H1 (cell line): ENCODE results near the gene INPPL1. TPM values are rescaled to one million over a fixed set of nuclear protein-coding genes. Genes with fewer than 3 reads are reported as not detected.

Source experiments
- CTCF ChIA-PET: fragments of 300-600 bp; sonication (Branson Sonifier 250); formaldehyde crosslinking; loops from one replicate; lab custom pipeline; 2021; ENCODE audit not compliant: partially characterized antibody; lab: Charles Lee
- POLR2A ChIA-PET: fragments of 300-600 bp; sonication (Branson Sonifier 250); formaldehyde crosslinking; loops from one replicate; lab custom pipeline; 2021; ENCODE audit warnings: inconsistent platforms; ENCODE audit not compliant: partially characterized antibody; lab: Charles Lee
- DNase-seq, 2 experiments: peaks; one replicate each; pipeline versions ENCODE4 v3.0.0 to v3.0.0-alpha.2; 2010 to 2022; ENCODE audit warnings: low spot score in 2 of 2, low read depth in 1 of 2, mixed read lengths in 1 of 2
- FAIRE-seq: peaks from 2 replicates; lab custom pipeline; 2011; peaks lifted over from hg19 to GRCh38; lab: Jason Lieb, UNC
- H2AFZ ChIP-seq: 2 replicates; pipeline ENCODE4 v1.8.1; 2012; ENCODE audit warnings: low read length, inconsistent platforms
- H2AK5ac ChIP-seq: 2 replicates; pipeline ENCODE4 v1.6.1; 2013; ENCODE audit warnings: low read depth, low read length
- H2BK120ac ChIP-seq: replicated peaks from 2 replicates; pipeline ENCODE3; 2013; ENCODE audit warnings: low read depth, low read length, inconsistent platforms
- H2BK12ac ChIP-seq: 2 replicates; pipeline ENCODE4 v1.6.1; 2013; ENCODE audit warnings: low read depth, low read length
- H2BK15ac ChIP-seq: 2 replicates; pipeline ENCODE4 v1.6.1; 2013; ENCODE audit warnings: low read length
- H2BK20ac ChIP-seq: 2 replicates; pipeline ENCODE4 v1.6.1; 2013; ENCODE audit warnings: low read length
- H2BK5ac ChIP-seq: 2 replicates; pipeline ENCODE4 v1.6.1; 2013; ENCODE audit warnings: low read depth, low read length
- H3K14ac ChIP-seq: 2 replicates; pipeline ENCODE4 v1.6.1; 2013; ENCODE audit warnings: inconsistent platforms; ENCODE audit not compliant: insufficient read length
- H3K18ac ChIP-seq: 2 replicates; pipeline ENCODE4 v1.6.1; 2013; ENCODE audit warnings: low read length; ENCODE audit errors: extremely low read depth
- H3K23ac ChIP-seq: 2 replicates; pipeline ENCODE4 v1.6.1; 2013; ENCODE audit warnings: inconsistent platforms; ENCODE audit not compliant: insufficient read length
- H3K23me2 ChIP-seq: 2 replicates; pipeline ENCODE4 v1.6.1; 2013; ENCODE audit warnings: low read depth, low read length
- H3K27ac ChIP-seq: 2 replicates; pipeline ENCODE4 v1.6.1; 2011; ENCODE audit warnings: low read depth, low read length, inconsistent platforms
- H3K27me3 ChIP-seq, 4 experiments: replicated peaks in 1 of 4; 1 replicate in 1 of 4; 2 replicates in 3 of 4; pipeline versions ENCODE4 v1.6.1 to v1.8.1; 2011 to 2013; ENCODE audit warnings: low read length in 3 of 4, mild to moderate bottlenecking in 3 of 4, inconsistent platforms in 2 of 4, mixed read lengths in 2 of 4, moderate library complexity in 1 of 4; ENCODE audit not compliant: control insufficient read depth in 3 of 4, insufficient read depth in 3 of 4; ENCODE audit errors: extremely low read depth in 1 of 4
- H3K36me3 ChIP-seq, 4 experiments: 2 replicates each; pipeline versions ENCODE4 v1.6.1 to v1.8.1; 2011 to 2013; ENCODE audit warnings: mild to moderate bottlenecking in 4 of 4, low read length in 3 of 4, moderate library complexity in 2 of 4, control low read depth in 1 of 4, inconsistent platforms in 1 of 4; ENCODE audit not compliant: insufficient read depth in 4 of 4, control insufficient read depth in 2 of 4
- H3K4ac ChIP-seq: replicated peaks from 2 replicates; pipeline ENCODE3; 2013; ENCODE audit warnings: low read length, low read depth, mixed read lengths, inconsistent platforms; ENCODE audit not compliant: insufficient read length
- H3K4me1 ChIP-seq, 4 experiments: replicated peaks in 1 of 4; 1 replicate in 1 of 4; 2 replicates in 3 of 4; pipeline versions ENCODE4 v1.6.1 to v1.8.1; 2011 to 2013; ENCODE audit warnings: low read length in 3 of 4, inconsistent platforms in 2 of 4, mixed read lengths in 1 of 4; ENCODE audit not compliant: insufficient read depth in 4 of 4, control insufficient read depth in 3 of 4
- H3K4me2 ChIP-seq, 2 experiments: 2 replicates each; pipeline versions ENCODE4 v1.6.1 to v1.8.1; 2011 to 2013; ENCODE audit warnings: low read depth in 2 of 2, low read length in 2 of 2, control low read depth in 1 of 2, inconsistent platforms in 1 of 2, mild to moderate bottlenecking in 1 of 2; ENCODE audit not compliant: insufficient read depth in 1 of 2
- H3K4me3 ChIP-seq, 4 experiments: fragments of 200-600, 300-600 bp in 1 of 4; sonication (generic), shearing (Covaris generic), sonication (Bioruptor Twin) in 1 of 4; 2 replicates each; pipeline versions ENCODE4 v1.5.1 to v1.8.1; 2011 to 2016; ENCODE audit warnings: low read length in 4 of 4, low read depth in 3 of 4, control low read depth in 2 of 4, inconsistent platforms in 2 of 4, mild to moderate bottlenecking in 2 of 4, mixed read lengths in 1 of 4, moderate library complexity in 1 of 4; ENCODE audit not compliant: insufficient read depth in 2 of 4; ENCODE audit errors: extremely low read depth in 1 of 4
- H3K56ac ChIP-seq: replicated peaks from 2 replicates; pipeline ENCODE3; 2013; ENCODE audit warnings: low read depth, mild to moderate bottlenecking, mixed read lengths, low read length, inconsistent platforms; ENCODE audit not compliant: insufficient read length
- H3K79me1 ChIP-seq: 2 replicates; pipeline ENCODE4 v1.6.1; 2013; ENCODE audit warnings: low read depth, low read length, control low read depth
- H3K79me2 ChIP-seq, 2 experiments: 2 replicates each; pipeline versions ENCODE4 v1.6.1 to v1.8.1; 2012 to 2013; ENCODE audit warnings: low read length in 2 of 2, mild to moderate bottlenecking in 2 of 2, inconsistent platforms in 1 of 2; ENCODE audit not compliant: insufficient read depth in 2 of 2, control insufficient read depth in 1 of 2
- H3K9ac ChIP-seq, 4 experiments: replicated peaks in 1 of 4; 1 replicate in 1 of 4; 2 replicates in 3 of 4; pipeline versions ENCODE4 v1.6.1 to v1.8.1; 2011 to 2013; ENCODE audit warnings: low read depth in 3 of 4, low read length in 3 of 4, control low read depth in 2 of 4, mild to moderate bottlenecking in 2 of 4, moderate library complexity in 2 of 4, inconsistent platforms in 1 of 4; ENCODE audit errors: extremely low read depth in 1 of 4
- H3K9me3 ChIP-seq, 2 experiments: 2 replicates each; pipeline versions ENCODE4 v1.6.1 to v1.8.1; 2012 to 2013; ENCODE audit warnings: mild to moderate bottlenecking in 2 of 2, moderate library complexity in 2 of 2, control low read depth in 1 of 2, inconsistent platforms in 1 of 2, low read depth in 1 of 2, low read length in 1 of 2, mixed read lengths in 1 of 2; ENCODE audit not compliant: insufficient read depth in 2 of 2
- H4K20me1 ChIP-seq, 2 experiments: replicated peaks in 1 of 2; 2 replicates each; pipeline versions ENCODE3 to v1.8.1; 2011 to 2013; ENCODE audit warnings: inconsistent platforms in 2 of 2, low read length in 2 of 2, mild to moderate bottlenecking in 1 of 2; ENCODE audit not compliant: insufficient read depth in 2 of 2, control insufficient read depth in 1 of 2
- H4K5ac ChIP-seq: 2 replicates; pipeline ENCODE4 v1.6.1; 2013; ENCODE audit warnings: low read length, low read depth, mixed read lengths, inconsistent platforms; ENCODE audit not compliant: insufficient read length
- H4K8ac ChIP-seq: 2 replicates; pipeline ENCODE4 v1.8.0; 2013; ENCODE audit warnings: mild to moderate bottlenecking, moderate library complexity, low read length, inconsistent platforms; ENCODE audit not compliant: insufficient read depth; ENCODE audit errors: extremely low read depth
- H4K91ac ChIP-seq: replicated peaks from 2 replicates; pipeline ENCODE3; 2013; ENCODE audit warnings: low read length, mixed read lengths, inconsistent platforms; ENCODE audit not compliant: insufficient read length
- ATF2 ChIP-seq: IDR thresholded peaks from 2 replicates; pipeline ENCODE4 v1.6.1; 2012; ENCODE audit warnings: low read length, inconsistent platforms
- BCL11A ChIP-seq, 2 experiments: IDR thresholded peaks; one replicate each; pipeline ENCODE4 v1.6.1; 2011; ENCODE audit warnings: low read depth in 2 of 2, low read length in 2 of 2, mild to moderate bottlenecking in 2 of 2
- HDAC6 ChIP-seq: IDR thresholded peaks from one replicate; pipeline ENCODE4 v1.7.1; 2012; ENCODE audit warnings: low read depth, mild to moderate bottlenecking, inconsistent platforms, low read length, moderate library complexity
- NRF1 ChIP-seq: IDR thresholded peaks from 2 replicates; pipeline ENCODE4 v1.6.1; 2011; ENCODE audit warnings: mild to moderate bottlenecking, low read depth, low read length, improper control_type of control experiment
- RBBP5 ChIP-seq: IDR thresholded peaks from 2 replicates; pipeline ENCODE4 v1.7.1; 2012; ENCODE audit warnings: low read depth, mild to moderate bottlenecking, inconsistent platforms, low read length, moderate library complexity, borderline replicate concordance
- WGBS, 2 experiments: shearing (Covaris generic) in 1 of 2; methylation state at CpG; one replicate each; pipeline versions ENCODE4 v1.1.6 to v1.1.7; 2013 to 2015; ENCODE audit warnings: low lambda C conversion rate in 2 of 2, mixed read lengths in 2 of 2, inconsistent platforms in 1 of 2, low coverage in 1 of 2, missing lambda C conversion rate in 1 of 2; ENCODE audit not compliant: insufficient replicate concordance in 2 of 2, insufficient coverage in 1 of 2, insufficient read length in 1 of 2; ENCODE audit errors: extremely low coverage in 1 of 2, missing lambda C conversion rate in 1 of 2; 5-methylcytosine and 5-hydroxymethylcytosine counted together
- polyA plus RNA-seq, 7 experiments: library from polyadenylated mRNA; depleted of rRNA in 3 of 7; stranded (reverse) in 5 of 7; unstranded in 2 of 7; fragments of >200 nt in 5 of 7; fragments of 200-250 nt in 2 of 7; gene quantifications; 1 replicate in 5 of 7; 2 replicates in 1 of 7; 4 replicates in 1 of 7; pipeline versions ENCODE4 v1.2.1 to v1.2.3, GENCODE V29; 2011 to 2013; ENCODE audit warnings: missing spikeins in 2 of 7, mixed read lengths in 2 of 7
- total RNA-seq: library from RNA; stranded (reverse); fragmentation: NEBNext Ultra II Directional; extraction: Animal tissue kit (Norgen Biotek cat#: 25700); gene quantifications from 2 replicates; pipeline ENCODE4 v1.2.1, GENCODE V29; 2021

Gene INPPL1
- total and polyA plus RNA-seq, 2 of the 8 experiments (the other 6 are each of a cell fraction or from before 2014, with no cell fraction given), result 54.5 to 79.5 TPM

- Histone ChIP-seq H3K56ac (no peak overlapping the region), H3K27ac (no peak overlapping the region), H2BK5ac (no peak overlapping the region), H2BK15ac (no peak overlapping the region)
- no peak for TF ChIP-seq RBBP5
- no peak for TF ChIP-seq HDAC6
- no peak for TF ChIP-seq BCL11A (IDR thresholded peaks at IDR 0.05; ENCODE audit: low read depth in 2 of 2, low read length in 2 of 2)
- TF ChIP-seq ATF2, result no peak
- TF ChIP-seq NRF1, result no peak
- TF ChIP-seq, all 59 proteins: peak for 0
- WGBS, 2 experiments, result 86% methylated on average over 4 of the region's 4 CpGs; no CpG with 5 or more reads in 1 of the 2 experiments
- no peaks in the 10 kb centered on the region for H3K79me2 ChIP-seq
- no peak overlapping the region for H3K9ac ChIP-seq
- no peak overlapping the region for H3K4me3 ChIP-seq
- H2BK20ac ChIP-seq, result no peak overlapping the region
- no peak for FAIRE-seq
- no peak overlapping the region for H3K4ac ChIP-seq
- no peak overlapping the region for H2AFZ ChIP-seq
- CTCF ChIA-PET, result no interaction called here
- POLR2A ChIA-PET, result no interaction called here
- H4K5ac ChIP-seq, result no peak overlapping the region
- H4K91ac ChIP-seq, result no peak overlapping the region
- H4K20me1 ChIP-seq, result no peaks in the 10 kb centered on the region
- no peak overlapping the region for H2AK5ac ChIP-seq
- no peak overlapping the region for H3K23ac ChIP-seq
- no peak for DNase-seq
- H2BK12ac ChIP-seq, result no peak overlapping the region
- no peaks in the 10 kb centered on the region for H3K36me3 ChIP-seq
- no peak overlapping the region for H2BK120ac ChIP-seq
- no peak overlapping the region for H3K14ac ChIP-seq
- no peak overlapping the region for H3K18ac ChIP-seq
- no peaks in the 10 kb centered on the region; a peak in 1 of 7 replicates for H3K27me3 ChIP-seq
- H4K8ac ChIP-seq, result no peak overlapping the region
- H3K4me2 ChIP-seq, result no peak overlapping the region
- H3K9me3 ChIP-seq, result no peaks in the 10 kb centered on the region
- peaks cover 0 to 4% (median 0%) of the 10 kb centered on the region in 4 experiments; a peak in 1 of 7 replicates for H3K4me1 ChIP-seq
- no peaks in the 10 kb centered on the region for H3K23me2 ChIP-seq
- H3K79me1 ChIP-seq, result no peaks in the 10 kb centered on the region
Observed at GRCh38 chr11:72263361-72263760, 38.8 kb downstream of the INPPL1 start.
